Vagina (tissue), 2 donors: ENCODE measurements around the gene HIF1A.

Experiments used
- POLR2A ChIP-seq, 2 donors: fragments of 450-650 bp; IDR thresholded peaks; one replicate each; pipeline ENCODE4 v1.6.1; 2017; ENCODE audit warnings: antibody characterized with exemption in 2 of 2, mild to moderate bottlenecking in 2 of 2, moderate library complexity in 2 of 2
- TF ChIP-seq, protein P1 (sequence below), 3 experiments: fragments of 450-650 bp in 2 of 3; fragments of 200-600 bp in 1 of 3; sonication (generic) in 1 of 3; IDR thresholded peaks; one replicate each; pipeline ENCODE4 v1.5.1; 2017 to 2019; ENCODE audit warnings: antibody characterized with exemption in 3 of 3, mild to moderate bottlenecking in 2 of 3, moderate library complexity in 2 of 3

DNA sequence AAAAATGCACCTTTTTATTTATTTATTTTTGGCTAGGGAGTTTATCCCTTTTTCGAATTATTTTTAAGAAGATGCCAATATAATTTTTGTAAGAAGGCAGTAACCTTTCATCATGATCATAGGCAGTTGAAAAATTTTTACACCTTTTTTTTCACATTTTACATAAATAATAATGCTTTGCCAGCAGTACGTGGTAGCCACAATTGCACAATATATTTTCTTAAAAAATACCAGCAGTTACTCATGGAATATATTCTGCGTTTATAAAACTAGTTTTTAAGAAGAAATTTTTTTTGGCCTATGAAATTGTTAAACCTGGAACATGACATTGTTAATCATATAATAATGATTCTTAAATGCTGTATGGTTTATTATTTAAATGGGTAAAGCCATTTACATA, 52.0 kb downstream of the HIF1A start:
- TF ChIP-seq, protein P1, sequence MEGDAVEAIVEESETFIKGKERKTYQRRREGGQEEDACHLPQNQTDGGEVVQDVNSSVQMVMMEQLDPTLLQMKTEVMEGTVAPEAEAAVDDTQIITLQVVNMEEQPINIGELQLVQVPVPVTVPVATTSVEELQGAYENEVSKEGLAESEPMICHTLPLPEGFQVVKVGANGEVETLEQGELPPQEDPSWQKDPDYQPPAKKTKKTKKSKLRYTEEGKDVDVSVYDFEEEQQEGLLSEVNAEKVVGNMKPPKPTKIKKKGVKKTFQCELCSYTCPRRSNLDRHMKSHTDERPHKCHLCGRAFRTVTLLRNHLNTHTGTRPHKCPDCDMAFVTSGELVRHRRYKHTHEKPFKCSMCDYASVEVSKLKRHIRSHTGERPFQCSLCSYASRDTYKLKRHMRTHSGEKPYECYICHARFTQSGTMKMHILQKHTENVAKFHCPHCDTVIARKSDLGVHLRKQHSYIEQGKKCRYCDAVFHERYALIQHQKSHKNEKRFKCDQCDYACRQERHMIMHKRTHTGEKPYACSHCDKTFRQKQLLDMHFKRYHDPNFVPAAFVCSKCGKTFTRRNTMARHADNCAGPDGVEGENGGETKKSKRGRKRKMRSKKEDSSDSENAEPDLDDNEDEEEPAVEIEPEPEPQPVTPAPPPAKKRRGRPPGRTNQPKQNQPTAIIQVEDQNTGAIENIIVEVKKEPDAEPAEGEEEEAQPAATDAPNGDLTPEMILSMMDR (IDR thresholded peaks at IDR 0.05): no peak
- TF ChIP-seq POLR2A (IDR thresholded peaks at IDR 0.05): no peak
